Tibial artery (tissue), 4 donors: ENCODE measurements around the gene SLC25A44.
"Not testable (repeated sequence)": the region's sequence is repeated elsewhere in the genome, so short reads cannot be mapped to it uniquely, and the experiment has no call there.

Source experiments
- DNase-seq, 2 donors: peaks; one replicate each; pipeline ENCODE4 v3.0.0-alpha.2; 2019
- H3K27ac ChIP-seq, 2 donors: fragments of 200-600 bp; sonication (generic) in 1 of 2; 1 replicate in 1 of 2; 2 replicates in 1 of 2; pipeline ENCODE4 v1.5.1; 2018 to 2019; ENCODE audit warnings: mild to moderate bottlenecking in 1 of 2
- H3K27me3 ChIP-seq, 2 donors: fragments of 200-600 bp; sonication (generic) in 1 of 2; one replicate each; pipeline versions ENCODE4 v1.5.1 to v1.6.0; 2016 to 2019
- H3K36me3 ChIP-seq, 3 donors: fragments of 200-600 bp; sonication (generic) in 2 of 3; one replicate each; pipeline ENCODE4 v1.5.1; 2016 to 2019; ENCODE audit warnings: mild to moderate bottlenecking in 2 of 3
- H3K4me1 ChIP-seq, 4 donors: fragments of 200-600 bp; sonication (generic) in 2 of 4; 1 replicate in 3 of 4; 2 replicates in 1 of 4; pipeline ENCODE4 v1.5.1; 2016 to 2019
- H3K4me3 ChIP-seq, 2 donors: fragments of 200-600 bp; sonication (generic) in 1 of 2; 1 replicate in 1 of 2; 2 replicates in 1 of 2; pipeline ENCODE4 v1.5.1; 2018 to 2019; ENCODE audit warnings: mild to moderate bottlenecking in 2 of 2
- H3K9me3 ChIP-seq, 3 donors: fragments of 200-600 bp; sonication (generic) in 1 of 3; one replicate each; pipeline ENCODE4 v1.5.1; 2016 to 2019
- intact Hi-C: fragments of 100-400 bp; cut with DNase I; formaldehyde crosslinking; loops from one replicate; pipeline ENCODE4 v1.15.0; 2023; ENCODE audit warnings: low total_unique reads
- TF ChIP-seq, protein P1 (sequence below), 2 experiments: fragments of 200-600 bp in 1 of 2; fragments of 450-650 bp in 1 of 2; IDR thresholded peaks; one replicate each; pipeline ENCODE4 v1.5.1; 2017 to 2019; ENCODE audit warnings: antibody characterized with exemption in 2 of 2, mild to moderate bottlenecking in 1 of 2, moderate library complexity in 1 of 2

SLC25A44 gene

DNA sequence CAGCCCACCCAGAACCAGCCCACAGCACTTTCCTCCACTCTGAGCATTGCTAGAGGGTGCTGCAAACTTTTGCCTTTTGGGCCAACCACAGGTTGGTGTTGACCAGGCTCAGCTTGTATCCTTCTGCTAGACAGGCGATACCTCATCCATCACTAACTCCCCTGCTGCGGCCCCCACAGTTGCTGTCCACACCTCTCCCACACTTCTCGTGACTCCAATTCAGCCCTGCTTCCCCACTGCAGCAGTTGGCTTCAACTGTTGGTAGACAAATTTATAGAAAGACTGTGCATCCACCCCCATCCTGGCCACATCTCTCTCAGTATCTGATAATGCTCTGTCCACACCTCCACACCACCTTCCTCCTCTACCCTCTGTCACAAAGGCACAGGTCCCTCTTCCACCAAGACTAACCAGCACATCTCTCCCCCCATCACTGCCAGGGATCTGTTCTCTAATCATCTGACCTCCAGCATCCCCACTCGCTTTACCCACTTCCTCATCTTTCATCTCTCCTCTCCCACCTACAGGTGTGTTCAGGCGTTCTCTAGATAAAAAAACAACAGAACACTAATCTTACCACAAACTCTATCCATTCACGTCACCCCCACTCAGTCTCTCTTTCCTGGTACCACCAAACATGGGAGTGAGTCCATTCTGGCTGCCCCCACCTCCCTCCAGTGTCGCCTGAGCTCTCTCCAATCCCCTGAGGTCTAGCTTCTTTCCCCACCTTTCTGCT is 15.8 kb upstream of the SLC25A44 start:
- Histone ChIP-seq H3K27me3 (no peaks in the 10 kb centered on the region), H3K4me1 (no peaks in the 10 kb centered on the region), H3K4me3 (no peak overlapping the region), H3K27ac (no peak overlapping the region), H3K36me3 (peaks cover 0 to 33% (median 0%) of the 10 kb centered on the region in 3 donors), H3K9me3 (no peaks in the 10 kb centered on the region)
- TF ChIP-seq, protein P1, sequence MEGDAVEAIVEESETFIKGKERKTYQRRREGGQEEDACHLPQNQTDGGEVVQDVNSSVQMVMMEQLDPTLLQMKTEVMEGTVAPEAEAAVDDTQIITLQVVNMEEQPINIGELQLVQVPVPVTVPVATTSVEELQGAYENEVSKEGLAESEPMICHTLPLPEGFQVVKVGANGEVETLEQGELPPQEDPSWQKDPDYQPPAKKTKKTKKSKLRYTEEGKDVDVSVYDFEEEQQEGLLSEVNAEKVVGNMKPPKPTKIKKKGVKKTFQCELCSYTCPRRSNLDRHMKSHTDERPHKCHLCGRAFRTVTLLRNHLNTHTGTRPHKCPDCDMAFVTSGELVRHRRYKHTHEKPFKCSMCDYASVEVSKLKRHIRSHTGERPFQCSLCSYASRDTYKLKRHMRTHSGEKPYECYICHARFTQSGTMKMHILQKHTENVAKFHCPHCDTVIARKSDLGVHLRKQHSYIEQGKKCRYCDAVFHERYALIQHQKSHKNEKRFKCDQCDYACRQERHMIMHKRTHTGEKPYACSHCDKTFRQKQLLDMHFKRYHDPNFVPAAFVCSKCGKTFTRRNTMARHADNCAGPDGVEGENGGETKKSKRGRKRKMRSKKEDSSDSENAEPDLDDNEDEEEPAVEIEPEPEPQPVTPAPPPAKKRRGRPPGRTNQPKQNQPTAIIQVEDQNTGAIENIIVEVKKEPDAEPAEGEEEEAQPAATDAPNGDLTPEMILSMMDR (IDR thresholded peaks at IDR 0.05) = no peak
- no peak for DNase-seq
- intact Hi-C loops = no loop called here

DNA sequence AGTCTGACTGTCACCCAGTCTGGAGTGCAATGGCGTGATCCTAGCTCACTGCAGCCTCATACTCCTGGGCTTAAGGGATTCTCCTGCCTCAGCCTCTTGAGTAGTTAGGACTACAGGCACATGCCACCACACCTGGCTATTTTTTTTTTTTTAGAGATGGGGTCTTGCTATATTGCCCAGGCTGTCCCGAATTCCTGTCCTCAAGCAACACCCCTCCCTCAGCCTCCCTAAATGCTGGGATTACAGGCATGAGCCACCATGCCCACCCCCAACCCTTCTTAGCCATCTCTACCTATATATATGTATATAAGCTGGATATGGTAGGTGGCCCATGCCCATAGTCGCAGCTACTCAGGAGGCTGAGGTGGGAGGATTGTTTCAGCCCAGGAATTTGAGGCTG is 13.4 kb upstream of the SLC25A44 start:
- H3K9me3 ChIP-seq = no peaks in the 10 kb centered on the region
- H3K27ac ChIP-seq = no peak overlapping the region
- no peaks in the 10 kb centered on the region for H3K27me3 ChIP-seq
- H3K36me3 ChIP-seq = peaks cover 0 to 18% (median 0%) of the 10 kb centered on the region in 3 donors
- no peaks in the 10 kb centered on the region for H3K4me1 ChIP-seq
- intact Hi-C loops = no loop called here
- no peak for DNase-seq
- TF ChIP-seq, protein P1 (IDR thresholded peaks at IDR 0.05) = no peak
- H3K4me3 ChIP-seq = no peak overlapping the region

DNA sequence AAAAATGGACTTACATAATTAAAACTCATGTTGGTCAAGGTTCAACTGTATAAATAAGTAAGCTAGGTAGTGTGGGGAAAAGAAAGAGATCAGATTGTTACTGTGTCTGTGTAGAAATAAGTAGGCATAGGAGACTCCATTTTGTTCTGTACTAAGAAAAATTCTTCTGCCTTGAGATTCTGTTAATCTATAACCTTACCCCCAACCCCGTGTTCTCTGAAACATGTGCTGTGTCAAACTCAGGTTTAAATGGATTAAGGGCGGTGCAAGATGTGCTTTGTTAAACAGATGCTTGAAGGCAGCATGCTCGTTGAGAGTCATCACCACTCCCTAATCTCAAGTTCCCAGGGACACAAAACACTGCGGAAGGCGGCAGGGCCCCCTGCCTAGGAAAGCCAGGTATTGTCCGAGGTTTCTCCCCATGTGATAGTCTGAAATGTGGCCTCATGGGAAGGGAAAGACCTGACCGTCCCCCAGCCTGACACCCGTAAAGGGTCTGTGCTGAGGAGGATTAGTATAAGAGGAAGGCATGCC is 12.4 kb upstream of the SLC25A44 start:
- H3K9me3 ChIP-seq, H3K4me3 ChIP-seq, H3K27ac ChIP-seq, intact Hi-C loops, H3K27me3 ChIP-seq, DNase-seq, H3K4me1 ChIP-seq: not testable (repeated sequence)
- peaks cover 0 to 11% (median 0%) of the 10 kb centered on the region in 3 donors for H3K36me3 ChIP-seq

DNA sequence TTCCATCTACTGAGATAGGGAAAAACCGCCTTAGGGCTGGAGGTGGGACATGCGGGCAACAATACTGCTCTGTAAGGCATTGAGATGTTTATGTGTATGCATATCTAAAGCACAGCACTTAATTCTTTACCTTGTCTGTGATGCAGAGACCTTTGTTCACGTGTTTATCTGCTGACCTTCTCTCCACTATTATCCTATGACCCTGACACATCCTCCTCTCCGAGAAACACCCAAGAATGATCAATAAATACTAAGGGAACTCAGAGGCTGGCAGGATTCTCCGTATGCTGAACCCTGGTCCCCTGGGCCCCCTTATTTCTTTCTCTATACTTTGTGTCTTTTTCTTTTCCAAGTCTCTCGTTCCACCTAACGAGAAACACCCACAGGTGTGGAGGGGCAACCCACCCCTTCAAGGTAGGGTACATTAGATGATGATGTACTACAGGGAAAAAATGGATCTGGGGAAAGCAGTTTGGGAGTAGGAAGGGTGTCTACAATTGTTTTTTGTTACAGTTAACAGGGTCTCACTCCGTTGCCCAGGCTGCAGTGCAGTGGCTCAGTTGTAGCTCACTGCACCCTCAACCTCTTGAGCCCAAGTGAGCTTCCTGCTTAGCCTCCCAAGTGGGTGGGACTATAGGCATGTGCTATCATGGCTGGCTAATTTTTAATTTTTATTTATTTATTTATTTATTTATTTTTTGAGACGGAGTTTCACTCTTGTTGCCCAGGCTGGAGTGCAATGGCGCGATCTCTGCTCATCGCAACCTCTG is 11.7 kb upstream of the SLC25A44 start:
- H3K27me3 ChIP-seq, intact Hi-C loops, H3K36me3 ChIP-seq, H3K4me1 ChIP-seq, H3K4me3 ChIP-seq, H3K27ac ChIP-seq, H3K9me3 ChIP-seq, DNase-seq: not testable (repeated sequence)

DNA sequence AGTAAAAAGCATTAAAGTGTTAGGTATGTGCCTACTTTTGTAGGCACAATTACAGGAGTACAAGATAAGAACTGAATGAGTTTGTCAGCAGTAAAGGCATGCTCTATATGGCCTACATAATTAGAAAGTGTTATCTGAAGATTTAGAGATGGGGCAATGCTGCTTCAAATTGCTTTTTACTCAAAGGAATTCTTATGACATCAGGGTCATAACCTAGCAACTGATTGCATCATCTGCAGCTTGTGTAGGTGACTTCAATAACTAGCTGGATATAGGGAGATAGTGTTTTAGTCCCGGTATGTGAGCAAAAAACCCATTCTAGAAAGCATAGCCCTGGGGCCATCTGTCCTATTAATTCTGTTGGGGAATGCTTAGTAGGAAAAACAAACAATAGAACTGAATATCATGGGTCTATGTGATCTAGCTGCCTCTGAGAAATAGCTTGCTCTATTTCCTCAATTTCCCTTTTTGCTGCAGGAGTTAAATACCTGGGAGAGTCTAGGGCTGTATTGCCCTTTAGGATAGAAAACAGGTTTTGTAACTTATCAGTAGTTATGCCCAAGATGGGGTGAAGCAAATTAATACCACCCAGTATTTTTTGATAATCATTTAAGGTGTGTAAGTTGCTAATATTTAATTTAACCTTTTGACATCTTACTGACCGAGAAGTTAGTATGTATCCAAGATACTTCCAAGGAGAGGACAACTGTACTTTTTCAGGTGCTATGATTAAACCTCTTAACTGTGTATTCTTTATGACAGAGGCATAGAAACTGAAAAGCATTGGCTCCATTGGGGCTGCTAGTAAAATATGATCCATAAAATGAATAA is 7.3 kb upstream of the SLC25A44 start:
- H3K4me3 ChIP-seq, intact Hi-C loops, H3K27me3 ChIP-seq, DNase-seq, H3K36me3 ChIP-seq, H3K4me1 ChIP-seq, H3K9me3 ChIP-seq, H3K27ac ChIP-seq: not testable (repeated sequence)

DNA sequence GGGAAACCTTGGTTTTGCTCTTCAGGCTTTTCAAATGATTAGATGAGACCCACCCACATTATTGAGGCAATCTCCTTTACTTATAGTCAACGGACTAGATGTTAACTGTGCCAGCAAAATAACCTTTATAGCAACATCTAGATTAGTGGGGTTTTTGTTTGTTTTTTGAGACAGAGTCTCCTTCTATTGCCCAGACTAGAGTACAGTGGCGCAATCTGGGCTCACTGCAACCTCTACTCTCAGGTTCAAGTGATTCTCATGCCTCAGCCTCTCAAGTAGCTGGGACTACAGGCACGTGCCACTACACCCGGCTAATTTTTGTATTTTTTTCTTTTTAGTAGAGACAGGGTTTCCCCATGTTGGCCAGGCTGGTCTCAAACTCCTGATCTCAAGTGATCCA is 3.6 kb upstream of the SLC25A44 start:
- H3K4me3 ChIP-seq, H3K27ac ChIP-seq, H3K9me3 ChIP-seq, intact Hi-C loops, H3K36me3 ChIP-seq, H3K27me3 ChIP-seq, DNase-seq: not testable (repeated sequence)
- peaks cover 0 to 16% (median 9%) of the 10 kb centered on the region in 4 donors for H3K4me1 ChIP-seq

DNA sequence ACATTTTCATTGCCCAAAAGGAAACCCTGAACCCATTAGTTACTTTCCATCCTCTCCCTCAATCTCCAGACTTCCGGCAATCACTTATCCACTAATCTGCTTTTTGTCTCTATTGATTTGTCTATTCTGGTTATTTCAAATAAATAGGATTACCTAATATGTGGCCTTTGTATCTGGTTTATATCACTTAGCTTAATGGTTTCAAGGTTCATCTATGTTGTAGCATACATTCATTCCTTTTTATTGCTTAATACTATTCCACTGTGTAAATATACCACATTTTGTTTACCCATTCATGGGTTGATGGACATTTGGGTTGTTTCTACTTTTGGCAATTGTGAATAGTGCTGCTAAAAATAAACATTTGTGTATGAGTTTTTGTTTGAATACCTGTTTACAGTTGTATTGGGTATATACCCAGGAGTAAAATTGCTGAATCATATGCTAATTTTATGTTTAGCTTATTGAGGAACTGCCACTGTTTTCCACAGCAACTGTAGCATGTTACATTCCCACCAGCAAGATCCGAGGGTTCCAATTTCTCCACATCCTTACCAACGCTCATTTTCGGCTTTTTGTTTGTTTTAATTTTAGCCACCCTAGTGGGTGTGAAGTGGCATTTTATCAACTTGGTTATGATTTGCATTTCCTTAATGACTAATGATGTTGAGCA is 2.5 kb upstream of the SLC25A44 start:
- intact Hi-C loops = no loop called here
- no peak for DNase-seq
- Histone ChIP-seq H3K27me3 (no peaks in the 10 kb centered on the region), H3K4me3 (no peak overlapping the region), H3K27ac (no peak overlapping the region), H3K4me1 (peaks cover 0 to 24% (median 13%) of the 10 kb centered on the region in 4 donors), H3K36me3 (peaks cover 0 to 11% (median 6%) of the 10 kb centered on the region in 3 donors), H3K9me3 (no peaks in the 10 kb centered on the region)
- TF ChIP-seq, protein P1 (IDR thresholded peaks at IDR 0.05) = no peak
